IMR-90 (cell line): Measurements from ENCODE around the gene SHB.

Experiments
- CEBPB ChIP-seq: IDR thresholded peaks from 2 replicates; pipeline ENCODE4 v1.6.1; 2012; ENCODE audit warnings: low read depth, low read length, improper control_type of control experiment
- CTCF ChIP-seq: conservative IDR thresholded peaks from 2 replicates; pipeline ENCODE4 v1.5.1; 2012; ENCODE audit warnings: mild to moderate bottlenecking, low read depth, low read length, improper control_type of control experiment
- FOS ChIP-seq: fragments of 150-350 bp; IDR thresholded peaks from 2 replicates; pipeline ENCODE4 v1.6.1; 2016; ENCODE audit warnings: low read depth, low read length
- POLR2A ChIP-seq: IDR thresholded peaks from 2 replicates; pipeline ENCODE4 v1.6.1; 2012; ENCODE audit warnings: mild to moderate bottlenecking, low read depth, low read length
- RAD21 ChIP-seq: IDR thresholded peaks from 2 replicates; pipeline ENCODE4 v1.6.1; 2012; ENCODE audit warnings: low read length, improper control_type of control experiment
- SMC3 ChIP-seq: fragments of 150-350 bp; IDR thresholded peaks from 2 replicates; pipeline ENCODE4 v1.6.1; 2016; ENCODE audit warnings: low read depth, mild to moderate bottlenecking, antibody characterized with exemption, low read length, moderate library complexity

- TF ChIP-seq RAD21, result no peak
- no peak for TF ChIP-seq CTCF
- TF ChIP-seq CEBPB, result no peak
- no peak for TF ChIP-seq POLR2A
- no peak for TF ChIP-seq SMC3
- TF ChIP-seq FOS, result no peak
These were observed 98.5 kb downstream of the SHB start for GRCh38 chr9:37970301-37971107.
